ENCODE results near the gene KCNMA1.

DNA sequence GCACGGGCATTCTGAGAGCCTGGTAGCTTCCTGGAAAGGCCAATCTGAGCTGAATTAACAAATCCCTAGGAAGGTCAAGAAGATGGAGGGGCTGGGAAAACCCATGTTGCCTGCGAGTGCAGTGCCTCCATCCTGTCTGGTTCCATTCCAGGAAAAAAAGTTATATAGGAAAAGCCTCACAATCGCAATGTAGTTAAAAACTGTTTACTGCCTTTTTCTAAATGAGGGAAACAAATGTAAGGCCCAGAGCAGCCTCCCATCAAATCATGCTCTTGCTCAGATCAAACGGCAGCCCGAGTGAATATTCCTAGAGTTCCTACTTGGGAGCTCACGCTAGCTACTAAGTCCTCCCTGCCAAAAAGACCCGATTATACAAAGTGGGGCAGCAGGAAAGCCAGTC is 179.9 kb downstream of the KCNMA1 start:
- TF ChIP-seq, protein P1, sequence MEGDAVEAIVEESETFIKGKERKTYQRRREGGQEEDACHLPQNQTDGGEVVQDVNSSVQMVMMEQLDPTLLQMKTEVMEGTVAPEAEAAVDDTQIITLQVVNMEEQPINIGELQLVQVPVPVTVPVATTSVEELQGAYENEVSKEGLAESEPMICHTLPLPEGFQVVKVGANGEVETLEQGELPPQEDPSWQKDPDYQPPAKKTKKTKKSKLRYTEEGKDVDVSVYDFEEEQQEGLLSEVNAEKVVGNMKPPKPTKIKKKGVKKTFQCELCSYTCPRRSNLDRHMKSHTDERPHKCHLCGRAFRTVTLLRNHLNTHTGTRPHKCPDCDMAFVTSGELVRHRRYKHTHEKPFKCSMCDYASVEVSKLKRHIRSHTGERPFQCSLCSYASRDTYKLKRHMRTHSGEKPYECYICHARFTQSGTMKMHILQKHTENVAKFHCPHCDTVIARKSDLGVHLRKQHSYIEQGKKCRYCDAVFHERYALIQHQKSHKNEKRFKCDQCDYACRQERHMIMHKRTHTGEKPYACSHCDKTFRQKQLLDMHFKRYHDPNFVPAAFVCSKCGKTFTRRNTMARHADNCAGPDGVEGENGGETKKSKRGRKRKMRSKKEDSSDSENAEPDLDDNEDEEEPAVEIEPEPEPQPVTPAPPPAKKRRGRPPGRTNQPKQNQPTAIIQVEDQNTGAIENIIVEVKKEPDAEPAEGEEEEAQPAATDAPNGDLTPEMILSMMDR (IDR thresholded peaks at IDR 0.05), result no peak
- no peak for TF ChIP-seq POLR2A (IDR thresholded peaks at IDR 0.05)
